Left lung (tissue), 10 donors: ENCODE results near the gene AZIN2. TPM values are rescaled to one million over a fixed set of nuclear protein-coding genes. Genes with fewer than 3 reads are reported as not detected.

Source experiments
- ATAC-seq: fragments of 200-7000 bp; cut with Tn5 transposase; one replicate; pipeline ENCODE4 v1.9.1; 2020; ENCODE audit warnings: moderate library complexity
- DNase-seq, 4 donors: peaks; one replicate each; pipeline ENCODE4 v3.0.0-alpha.2; 2013 to 2020
- H3K27ac ChIP-seq, 2 donors: fragments of 200-600 bp; sonication (generic) in 1 of 2; one replicate each; pipeline versions ENCODE4 v1.5.0 to v1.8.0; 2020 to 2021
- H3K27me3 ChIP-seq, 2 donors: fragments of 200-600 bp; sonication (generic) in 1 of 2; one replicate each; pipeline versions ENCODE4 v1.5.0 to v1.8.0; 2020 to 2021
- H3K36me3 ChIP-seq, 2 donors: fragments of 200-600 bp; sonication (generic) in 1 of 2; one replicate each; pipeline versions ENCODE4 v1.5.0 to v1.8.0; 2020 to 2021
- H3K4me1 ChIP-seq, 2 donors: fragments of 200-600 bp; one replicate each; pipeline ENCODE4 v1.8.0; 2021
- H3K4me3 ChIP-seq, 2 donors: fragments of 200-600 bp; sonication (generic) in 1 of 2; one replicate each; pipeline versions ENCODE4 v1.5.0 to v1.8.0; 2020 to 2021; ENCODE audit warnings: mild to moderate bottlenecking in 1 of 2
- H3K9me3 ChIP-seq, 2 donors: fragments of 200-600 bp; sonication (generic) in 1 of 2; one replicate each; pipeline versions ENCODE4 v1.5.0 to v1.8.0; 2020 to 2021
- intact Hi-C, 2 donors: fragments of 100-400 bp; cut with DNase I; formaldehyde crosslinking; loops; one replicate each; pipeline versions ENCODE4 v1.11.2 to v1.14.2; 2022
- polyA plus RNA-seq, 6 donors: library from polyadenylated mRNA; unstranded; fragments of 120-200 nt; gene quantifications; one replicate each; pipeline ENCODE4 v1.2.1, GENCODE V29; 2013; ENCODE audit not compliant: insufficient read length in 6 of 6
- total RNA-seq, 2 donors: library from RNA; stranded (reverse); fragmentation: NEBNext Ultra II Directional; extraction: Animal tissue kit (Norgen Biotek cat#: 25700); gene quantifications; one replicate each; pipeline ENCODE4 v1.2.1, GENCODE V29; 2021
- TF ChIP-seq, protein P1 (sequence below), 2 donors: fragments of 200-600 bp; sonication (generic) in 1 of 2; IDR thresholded peaks; one replicate each; pipeline versions ENCODE4 v1.5.0 to v1.8.0; 2021; ENCODE audit warnings: antibody characterized with exemption in 2 of 2
- donor health status: DM: no; HTN: yes; CAD: no.
- donor health status: DM: no; HTN: no; CAD: no.

Gene AZIN2
- total and polyA plus RNA-seq, 8 donors, result 2.3 to 13.1 (median 8.6) TPM

DNA sequence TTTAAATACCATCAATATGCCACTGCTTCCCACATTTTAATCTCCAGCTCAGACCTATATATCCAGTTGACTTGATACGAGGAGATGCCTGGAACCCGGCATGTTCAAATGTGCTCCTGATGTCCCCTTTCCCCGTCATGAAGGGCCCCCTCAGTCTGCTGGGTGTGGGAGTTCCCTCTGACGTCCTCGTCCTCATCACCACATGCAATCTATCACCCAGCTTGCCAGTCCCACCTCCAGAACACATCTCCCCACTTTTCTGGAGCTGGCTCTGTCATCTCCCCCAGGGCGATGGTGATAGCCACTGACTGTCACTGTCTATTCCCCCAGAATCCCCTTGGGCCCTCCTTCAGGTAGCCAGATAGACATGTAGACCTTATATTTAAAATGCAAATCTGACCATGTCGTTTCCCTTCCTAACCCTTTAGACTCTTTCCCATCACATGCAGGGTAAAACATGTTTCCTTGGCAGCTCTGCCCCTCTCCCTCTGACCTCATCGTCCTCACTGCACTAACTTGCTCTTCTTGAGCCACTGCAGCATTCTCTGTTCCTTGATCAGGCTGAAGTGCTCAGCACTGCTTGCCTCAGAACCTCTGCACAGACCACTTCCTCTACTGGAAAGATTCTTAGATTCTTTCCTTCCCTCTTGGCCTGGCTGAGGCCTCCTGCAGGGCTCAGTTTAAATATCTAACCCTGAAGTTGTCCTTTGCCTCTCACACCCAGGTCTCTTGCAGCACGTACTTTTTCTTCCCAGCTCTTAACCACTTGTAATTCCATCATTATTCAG, 7.4 kb downstream of the AZIN2 start:
- Histone ChIP-seq H3K9me3 (no peaks in the 10 kb centered on the region), H3K27ac (no peak overlapping the region), H3K27me3 (no peaks in the 10 kb centered on the region), H3K36me3 (no peaks in the 10 kb centered on the region), H3K4me3 (no peak overlapping the region), H3K4me1 (no peaks in the 10 kb centered on the region)
- TF ChIP-seq, protein P1, sequence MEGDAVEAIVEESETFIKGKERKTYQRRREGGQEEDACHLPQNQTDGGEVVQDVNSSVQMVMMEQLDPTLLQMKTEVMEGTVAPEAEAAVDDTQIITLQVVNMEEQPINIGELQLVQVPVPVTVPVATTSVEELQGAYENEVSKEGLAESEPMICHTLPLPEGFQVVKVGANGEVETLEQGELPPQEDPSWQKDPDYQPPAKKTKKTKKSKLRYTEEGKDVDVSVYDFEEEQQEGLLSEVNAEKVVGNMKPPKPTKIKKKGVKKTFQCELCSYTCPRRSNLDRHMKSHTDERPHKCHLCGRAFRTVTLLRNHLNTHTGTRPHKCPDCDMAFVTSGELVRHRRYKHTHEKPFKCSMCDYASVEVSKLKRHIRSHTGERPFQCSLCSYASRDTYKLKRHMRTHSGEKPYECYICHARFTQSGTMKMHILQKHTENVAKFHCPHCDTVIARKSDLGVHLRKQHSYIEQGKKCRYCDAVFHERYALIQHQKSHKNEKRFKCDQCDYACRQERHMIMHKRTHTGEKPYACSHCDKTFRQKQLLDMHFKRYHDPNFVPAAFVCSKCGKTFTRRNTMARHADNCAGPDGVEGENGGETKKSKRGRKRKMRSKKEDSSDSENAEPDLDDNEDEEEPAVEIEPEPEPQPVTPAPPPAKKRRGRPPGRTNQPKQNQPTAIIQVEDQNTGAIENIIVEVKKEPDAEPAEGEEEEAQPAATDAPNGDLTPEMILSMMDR (IDR thresholded peaks at IDR 0.05), result no peak
- no peak for DNase-seq
- intact Hi-C loops, result loop anchor here in 1 of 2 donors (10.0 kb wide), 2 partner anchors 154 to 214 kb away; partner anchors contain the start of gene FNDC5
- ATAC-seq, result no peak

DNA sequence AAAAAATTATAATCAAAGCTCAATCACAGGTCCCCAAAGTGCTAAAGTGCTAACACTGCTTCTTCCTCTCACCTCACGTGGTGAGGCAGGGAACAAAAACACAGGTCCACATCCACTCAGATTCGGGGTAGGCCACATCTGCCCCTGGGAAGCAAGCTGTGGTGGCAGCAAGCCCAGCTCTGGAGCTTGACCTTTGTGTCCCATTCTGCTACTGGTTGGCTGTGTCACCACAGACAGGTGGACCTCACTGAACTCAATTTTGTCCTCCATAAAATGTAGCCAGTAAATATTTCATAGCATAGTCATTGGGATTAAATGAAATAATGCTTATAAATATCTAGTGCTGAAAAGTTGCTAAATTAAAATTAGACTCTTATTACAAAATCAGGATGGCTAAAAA, 8.5 kb downstream of the AZIN2 start:
- H3K4me3 ChIP-seq, result no peak overlapping the region
- no peaks in the 10 kb centered on the region for H3K9me3 ChIP-seq
- TF ChIP-seq, protein P1 (IDR thresholded peaks at IDR 0.05), result no peak
- DNase-seq (no peak), ATAC-seq (no peak)
- H3K27me3 ChIP-seq, result no peaks in the 10 kb centered on the region
- intact Hi-C loops, result loop anchor here in 1 of 2 donors (10.0 kb wide), 2 partner anchors 155 to 215 kb away; partner anchors contain the start of gene FNDC5
- H3K27ac ChIP-seq, result no peak overlapping the region
- no peaks in the 10 kb centered on the region for H3K4me1 ChIP-seq
- no peaks in the 10 kb centered on the region for H3K36me3 ChIP-seq

DNA sequence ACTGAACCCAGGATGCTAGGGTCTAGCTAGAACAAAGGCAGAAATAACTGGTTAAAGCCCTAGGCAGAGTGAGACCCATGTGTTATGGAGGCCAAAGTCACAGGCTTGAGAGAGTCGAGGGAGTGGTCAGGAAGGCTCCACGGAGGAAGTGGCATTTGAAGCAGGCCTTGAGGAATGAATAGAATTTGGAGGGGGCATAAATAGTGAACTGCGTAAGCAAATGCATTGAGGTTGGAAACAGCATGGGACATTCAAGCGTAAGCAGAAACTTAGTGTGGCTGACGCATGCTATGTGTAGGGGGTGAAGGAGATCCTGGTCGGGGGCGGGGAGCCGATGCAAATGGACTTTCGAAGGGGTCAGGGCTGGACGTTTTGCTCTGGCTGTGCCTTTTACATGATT, 11.5 kb downstream of the AZIN2 start:
- Histone ChIP-seq H3K4me1 (peaks cover 0 to 6% of the 10 kb centered on the region in 2 donors), H3K4me3 (no peak overlapping the region), H3K27ac (no peak overlapping the region), H3K9me3 (no peaks in the 10 kb centered on the region), H3K27me3 (no peaks in the 10 kb centered on the region), H3K36me3 (no peaks in the 10 kb centered on the region)
- ATAC-seq, result no peak
- intact Hi-C loops, result no loop called here
- DNase-seq, result no peak
- TF ChIP-seq, protein P1 (IDR thresholded peaks at IDR 0.05), result no peak

DNA sequence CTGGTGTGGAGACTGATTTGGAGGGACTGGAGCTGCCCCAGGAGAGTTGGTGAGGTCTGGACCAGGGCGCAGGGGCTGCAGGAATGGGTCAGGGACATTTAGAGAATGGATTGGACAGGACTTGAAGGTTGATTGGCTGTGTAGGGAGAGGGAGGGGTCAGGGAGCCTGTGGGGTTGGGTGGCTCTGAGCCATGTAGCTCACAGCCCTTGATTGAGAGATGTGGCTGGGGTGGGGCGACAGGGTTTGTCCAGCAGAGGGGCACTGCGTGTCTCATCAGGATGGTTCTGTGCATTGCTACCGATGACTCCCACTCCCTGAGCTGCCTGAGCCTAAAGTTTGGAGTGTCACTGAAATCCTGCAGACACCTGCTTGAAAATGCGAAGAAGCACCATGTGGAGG, 12.1 kb downstream of the AZIN2 start:
- Histone ChIP-seq H3K4me3 (no peak overlapping the region), H3K36me3 (no peaks in the 10 kb centered on the region), H3K9me3 (no peaks in the 10 kb centered on the region), H3K27me3 (no peaks in the 10 kb centered on the region), H3K27ac (no peak overlapping the region), H3K4me1 (peaks cover 0 to 6% of the 10 kb centered on the region in 2 donors)
- intact Hi-C loops, result no loop called here
- TF ChIP-seq, protein P1 (IDR thresholded peaks at IDR 0.05), result no peak
- ATAC-seq (no peak), DNase-seq (no peak)

DNA sequence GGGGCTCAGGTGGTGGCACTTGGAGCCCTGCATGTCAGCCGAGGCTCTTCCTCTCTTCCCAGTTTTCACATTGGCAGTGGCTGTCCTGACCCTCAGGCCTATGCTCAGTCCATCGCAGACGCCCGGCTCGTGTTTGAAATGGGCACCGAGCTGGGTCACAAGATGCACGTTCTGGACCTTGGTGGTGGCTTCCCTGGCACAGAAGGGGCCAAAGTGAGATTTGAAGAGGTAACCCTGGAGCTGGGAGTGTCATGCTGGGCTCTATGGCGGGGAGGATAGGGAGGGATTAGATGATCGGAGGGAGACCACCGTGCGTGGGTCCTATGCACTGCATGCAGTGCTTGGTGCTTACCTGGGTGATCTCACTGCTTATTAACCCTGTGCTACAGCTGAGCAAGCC, 13.5 kb downstream of the AZIN2 start:
- ATAC-seq (no peak), DNase-seq (no peak)
- H3K9me3 ChIP-seq, result no peaks in the 10 kb centered on the region
- TF ChIP-seq, protein P1 (IDR thresholded peaks at IDR 0.05), result no peak
- no peaks in the 10 kb centered on the region for H3K27me3 ChIP-seq
- peaks cover 6 to 10% of the 10 kb centered on the region in 2 donors for H3K4me1 ChIP-seq
- intact Hi-C loops, result no loop called here
- no peak overlapping the region for H3K27ac ChIP-seq
- H3K4me3 ChIP-seq, result no peak overlapping the region
- H3K36me3 ChIP-seq, result no peaks in the 10 kb centered on the region
